GM20000 (cell line): ENCODE results near the gene RPS6KL1.
A peak's percentile ranks its signal among the peaks of the same experiment; 100 is the strongest.

Source experiments
- DNase-seq: peaks from one replicate; pipeline ENCODE4 v3.0.0; 2012; ENCODE audit warnings: low spot score
- CTCF ChIP-seq: IDR thresholded peaks from 2 replicates; pipeline ENCODE4 v1.5.1; 2012; ENCODE audit warnings: mild to moderate bottlenecking, control low read depth; ENCODE audit errors: extremely low read depth, missing control alignments

Gene RPS6KL1

GRCh38 chr14:74919421-74920165, 3.5 kb downstream of the RPS6KL1 start:
- no peak for TF ChIP-seq CTCF
- DNase-seq, result no peak

- DNase-seq, result no peak
- no peak for TF ChIP-seq CTCF
Observed at GRCh38 chr14:74918380-74918779, 4.7 kb downstream of the RPS6KL1 start.

GRCh38 chr14:74917646-74918081, 5.4 kb downstream of the RPS6KL1 start:
- no peak for DNase-seq
- TF ChIP-seq CTCF, result no peak

GRCh38 chr14:74917178-74917543, 5.9 kb downstream of the RPS6KL1 start:
- DNase-seq, result no peak
- no peak for TF ChIP-seq CTCF

GRCh38 chr14:74915826-74916225, 7.2 kb downstream of the RPS6KL1 start:
- TF ChIP-seq CTCF, result no peak
- no peak for DNase-seq

GRCh38 chr14:74915426-74915825, 7.6 kb downstream of the RPS6KL1 start:
- no peak for DNase-seq
- TF ChIP-seq CTCF, result no peak

- peak; percentile 71 for DNase-seq
Observed at GRCh38 chr14:74913986-74914573, 9.0 kb downstream of the RPS6KL1 start.

More at GRCh38 chr14:74913986-74914573, 9.0 kb downstream of the RPS6KL1 start:
- TF ChIP-seq CTCF, result peak; percentile 36
